WTC11 (cell line): Measurements from ENCODE around the gene MORC3. TPM values are rescaled to one million over a fixed set of nuclear protein-coding genes. Genes with fewer than 3 reads are reported as not detected.

ENCODE experiments used
- ATAC-seq: fragments of 200-7000 bp; cut with Tn5 transposase; 2 replicates; pipeline ENCODE4 v1.10.0; 2021; ENCODE audit warnings: mild to moderate bottlenecking, moderate library complexity
- CTCF ChIA-PET: fragments of 300-600 bp; sonication (Branson Sonifier 250); formaldehyde crosslinking; loops from one replicate; lab custom pipeline; 2021; ENCODE audit warnings: antibody characterized with exemption; lab: Charles Lee
- POLR2A ChIA-PET: fragments of 350-600 bp; sonication (Branson Sonifier 250); formaldehyde crosslinking; loops from one replicate; lab custom pipeline; 2021; ENCODE audit warnings: antibody characterized with exemption; lab: Charles Lee
- DNase-seq: peaks from one replicate; pipeline ENCODE4 v3.0.0; 2021; ENCODE audit warnings: low spot score
- H3K27ac Mint-ChIP-seq: 2 replicates; pipeline ENCODE4 v1.8.0; 2021; ENCODE audit warnings: mixed read lengths
- H3K27me3 Mint-ChIP-seq: 2 replicates; pipeline ENCODE4 v1.8.0; 2021; ENCODE audit warnings: low read depth, mild to moderate bottlenecking, moderate library complexity, mixed read lengths
- H3K36me3 Mint-ChIP-seq: 2 replicates; pipeline ENCODE4 v1.8.0; 2021; ENCODE audit warnings: mixed read lengths
- H3K4me1 Mint-ChIP-seq: 2 replicates; pipeline ENCODE4 v1.8.0; 2022; ENCODE audit warnings: mixed read lengths
- H3K4me3 Mint-ChIP-seq: 2 replicates; pipeline ENCODE4 v1.8.0; 2021; ENCODE audit warnings: mild to moderate bottlenecking, moderate library complexity, mixed read lengths
- H3K9me3 Mint-ChIP-seq: 2 replicates; pipeline ENCODE4 v1.8.0; 2021; ENCODE audit warnings: mixed read lengths
- CBFB ChIP-seq: sonication (generic); formaldehyde crosslinking; IDR thresholded peaks from 2 replicates; pipeline ENCODE4 v1.8.1; 2022; ENCODE audit warnings: mild to moderate bottlenecking, low read depth, missing genetic modification reagents
- ESRRA ChIP-seq: sonication (generic); formaldehyde crosslinking; IDR thresholded peaks from 2 replicates; pipeline ENCODE4 v1.8.1; 2022; ENCODE audit warnings: mild to moderate bottlenecking, missing genetic modification reagents, borderline replicate concordance
- HMGA2 ChIP-seq: fragments of 250-450 bp; sonication (Bioruptor Pico); IDR thresholded peaks from 2 replicates; pipeline ENCODE4 v1.4.0; 2021; ENCODE audit warnings: mild to moderate bottlenecking, moderate library complexity
- IRF2 ChIP-seq: sonication (generic); formaldehyde crosslinking; IDR thresholded peaks from 2 replicates; pipeline ENCODE4 v1.8.0; 2022; ENCODE audit warnings: low read depth, missing genetic modification reagents, borderline replicate concordance
- JUN ChIP-seq: sonication (generic); formaldehyde crosslinking; IDR thresholded peaks from 2 replicates; pipeline ENCODE4 v1.8.0; 2023; ENCODE audit warnings: mild to moderate bottlenecking, missing genetic modification reagents
- MYBL2 ChIP-seq: sonication (generic); formaldehyde crosslinking; IDR thresholded peaks from 2 replicates; pipeline ENCODE4 v1.8.1; 2023; ENCODE audit warnings: mild to moderate bottlenecking, moderate library complexity, missing genetic modification reagents
- OVOL2 ChIP-seq: fragments of 250-450 bp; sonication (Bioruptor Pico); IDR thresholded peaks from 2 replicates; pipeline ENCODE4 v1.9.0; 2021; ENCODE audit warnings: mild to moderate bottlenecking, borderline replicate concordance
- SOX15 ChIP-seq: fragments of 250-450 bp; sonication (Bioruptor Pico); IDR thresholded peaks from 2 replicates; pipeline ENCODE4 v1.9.0; 2021; ENCODE audit warnings: mild to moderate bottlenecking
- TEAD4 ChIP-seq: sonication (generic); formaldehyde crosslinking; IDR thresholded peaks from 2 replicates; pipeline ENCODE4 v1.8.0; 2022; ENCODE audit warnings: mild to moderate bottlenecking, missing genetic modification reagents
- ZNF121 ChIP-seq: sonication (generic); formaldehyde crosslinking; IDR thresholded peaks from 2 replicates; pipeline ENCODE4 v1.8.0; 2023; ENCODE audit warnings: missing genetic modification reagents
- ZNF396 ChIP-seq: fragments of 250-450 bp; sonication (Bioruptor Pico); IDR thresholded peaks from 2 replicates; pipeline ENCODE4 v1.8.0; 2021; ENCODE audit warnings: mild to moderate bottlenecking, moderate library complexity, borderline replicate concordance
- total RNA-seq: library from RNA; stranded (reverse); gene quantifications from 3 replicates; pipeline ENCODE4 v1.2.3, GENCODE V29; 2021
- TF ChIP-seq, protein P1 (sequence below): sonication (generic); formaldehyde crosslinking; IDR thresholded peaks from 2 replicates; pipeline ENCODE4 v1.8.0; 2022; ENCODE audit warnings: mild to moderate bottlenecking, missing genetic modification reagents
- TF ChIP-seq, protein P2 (sequence below): sonication (generic); formaldehyde crosslinking; IDR thresholded peaks from 2 replicates; pipeline ENCODE4 v1.8.1; 2023; ENCODE audit warnings: mild to moderate bottlenecking, moderate library complexity, missing genetic modification reagents
- TF ChIP-seq, protein P3 (sequence below): sonication (generic); formaldehyde crosslinking; IDR thresholded peaks from 2 replicates; pipeline ENCODE4 v1.8.1; 2022; ENCODE audit warnings: missing genetic modification reagents, borderline replicate concordance
- TF ChIP-seq, protein P4 (sequence below): fragments of 250-450 bp; sonication (Bioruptor Pico); IDR thresholded peaks from 2 replicates; pipeline ENCODE4 v1.9.0; 2021; ENCODE audit warnings: moderate library complexity, mild to moderate bottlenecking, inconsistent platforms, borderline replicate concordance
- TF ChIP-seq, protein P5 (sequence below): sonication (generic); formaldehyde crosslinking; conservative IDR thresholded peaks from 2 replicates; pipeline ENCODE4 v1.8.1; 2022; ENCODE audit warnings: mild to moderate bottlenecking, missing genetic modification reagents
- TF ChIP-seq, protein P6 (sequence below): sonication (generic); formaldehyde crosslinking; IDR thresholded peaks from 2 replicates; pipeline ENCODE4 v1.8.0; 2023; ENCODE audit warnings: mild to moderate bottlenecking, missing genetic modification reagents
- TF ChIP-seq, protein P7 (sequence below): fragments of 200-600 bp; IDR thresholded peaks from 2 replicates; pipeline ENCODE4 v1.8.0; 2022; ENCODE audit warnings: antibody characterized with exemption
- TF ChIP-seq, protein P8 (sequence below): sonication (generic); formaldehyde crosslinking; IDR thresholded peaks from 2 replicates; pipeline ENCODE4 v1.8.1; 2022; ENCODE audit warnings: low read depth, mild to moderate bottlenecking, moderate library complexity, missing genetic modification reagents, borderline replicate concordance

The MORC3 gene
- total RNA-seq, 1 experiment from 2014 or later, result 15.9 TPM

DNA sequence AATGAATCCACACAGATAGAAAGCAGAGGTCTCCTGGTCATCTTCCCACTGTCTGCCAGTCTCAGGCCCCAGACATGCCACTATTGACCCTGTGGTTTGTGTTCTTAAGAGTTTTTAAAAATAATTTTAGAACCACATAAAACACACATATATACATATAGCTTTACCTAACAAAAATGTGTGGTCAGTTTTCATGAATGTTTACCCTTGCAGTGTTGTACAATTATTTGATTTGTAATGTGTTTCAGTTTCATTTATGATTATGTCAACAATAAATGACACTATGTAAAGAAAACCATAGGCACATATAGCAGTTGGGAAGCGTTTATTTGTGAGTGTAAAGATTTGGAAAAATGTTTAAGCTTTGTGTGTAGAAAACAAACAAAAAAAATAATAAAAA is 82.3 kb downstream of the MORC3 start:
- TF ChIP-seq TEAD4 (CRISPR knock-in tag) (no peak), OVOL2 (CRISPR knock-in tag) (no peak)
- H3K27me3 Mint-ChIP-seq, result no peaks in the 10 kb centered on the region
- no peak overlapping the region for H3K4me3 Mint-ChIP-seq
- H3K27ac Mint-ChIP-seq, result no peak overlapping the region
- DNase-seq, result no peak
- H3K36me3 Mint-ChIP-seq, result peaks cover 49% of the 10 kb centered on the region
- H3K9me3 Mint-ChIP-seq, result no peaks in the 10 kb centered on the region
- CTCF ChIA-PET, result no interaction called here
- no peak for ATAC-seq
- no peaks in the 10 kb centered on the region for H3K4me1 Mint-ChIP-seq
- POLR2A ChIA-PET, result interaction anchor here (0.6 kb wide), 1 partner anchor 436 kb away, joined by 3 read pairs; no protein-coding TSS in a partner anchor

DNA sequence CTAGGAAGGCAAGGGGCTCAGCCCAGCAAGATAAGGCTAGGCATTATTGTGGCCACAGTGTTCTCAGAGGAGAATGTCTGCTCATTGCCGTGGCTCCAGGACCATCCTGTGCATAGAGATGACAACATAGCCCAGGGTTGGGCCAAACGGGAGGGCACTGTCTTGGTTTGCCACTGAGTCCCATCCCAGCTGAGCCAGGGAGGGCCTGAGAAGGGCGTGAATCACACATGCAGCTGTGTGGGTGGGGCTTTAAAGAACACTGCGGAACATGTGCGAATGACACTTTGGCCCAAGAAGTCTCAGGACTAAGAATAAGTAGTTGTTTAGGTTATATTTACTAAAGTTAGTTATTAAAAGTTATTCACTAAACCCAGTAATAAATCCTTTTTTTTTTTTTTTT is 83.7 kb downstream of the MORC3 start:
- Mint-ChIP-seq H3K9me3 (no peaks in the 10 kb centered on the region), H3K4me1 (no peaks in the 10 kb centered on the region), H3K27ac (peak overlapping the region; percentile 48; the same call in 1 of the 2 replicates), H3K27me3 (no peaks in the 10 kb centered on the region), H3K36me3 (peaks cover 49% of the 10 kb centered on the region), H3K4me3 (no peak overlapping the region)
- CTCF ChIA-PET, result no interaction called here
- ATAC-seq (no peak), DNase-seq (no peak)
- POLR2A ChIA-PET, result no interaction called here
- no peak for TF ChIP-seq MYBL2
- TF ChIP-seq, protein P1, sequence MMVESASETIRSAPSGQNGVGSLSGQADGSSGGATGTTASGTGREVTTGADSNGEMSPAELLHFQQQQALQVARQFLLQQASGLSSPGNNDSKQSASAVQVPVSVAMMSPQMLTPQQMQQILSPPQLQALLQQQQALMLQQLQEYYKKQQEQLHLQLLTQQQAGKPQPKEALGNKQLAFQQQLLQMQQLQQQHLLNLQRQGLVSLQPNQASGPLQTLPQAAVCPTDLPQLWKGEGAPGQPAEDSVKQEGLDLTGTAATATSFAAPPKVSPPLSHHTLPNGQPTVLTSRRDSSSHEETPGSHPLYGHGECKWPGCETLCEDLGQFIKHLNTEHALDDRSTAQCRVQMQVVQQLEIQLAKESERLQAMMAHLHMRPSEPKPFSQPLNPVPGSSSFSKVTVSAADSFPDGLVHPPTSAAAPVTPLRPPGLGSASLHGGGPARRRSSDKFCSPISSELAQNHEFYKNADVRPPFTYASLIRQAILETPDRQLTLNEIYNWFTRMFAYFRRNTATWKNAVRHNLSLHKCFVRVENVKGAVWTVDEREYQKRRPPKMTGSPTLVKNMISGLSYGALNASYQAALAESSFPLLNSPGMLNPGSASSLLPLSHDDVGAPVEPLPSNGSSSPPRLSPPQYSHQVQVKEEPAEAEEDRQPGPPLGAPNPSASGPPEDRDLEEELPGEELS (CRISPR knock-in tag), result no peak
- TF ChIP-seq, protein P2, sequence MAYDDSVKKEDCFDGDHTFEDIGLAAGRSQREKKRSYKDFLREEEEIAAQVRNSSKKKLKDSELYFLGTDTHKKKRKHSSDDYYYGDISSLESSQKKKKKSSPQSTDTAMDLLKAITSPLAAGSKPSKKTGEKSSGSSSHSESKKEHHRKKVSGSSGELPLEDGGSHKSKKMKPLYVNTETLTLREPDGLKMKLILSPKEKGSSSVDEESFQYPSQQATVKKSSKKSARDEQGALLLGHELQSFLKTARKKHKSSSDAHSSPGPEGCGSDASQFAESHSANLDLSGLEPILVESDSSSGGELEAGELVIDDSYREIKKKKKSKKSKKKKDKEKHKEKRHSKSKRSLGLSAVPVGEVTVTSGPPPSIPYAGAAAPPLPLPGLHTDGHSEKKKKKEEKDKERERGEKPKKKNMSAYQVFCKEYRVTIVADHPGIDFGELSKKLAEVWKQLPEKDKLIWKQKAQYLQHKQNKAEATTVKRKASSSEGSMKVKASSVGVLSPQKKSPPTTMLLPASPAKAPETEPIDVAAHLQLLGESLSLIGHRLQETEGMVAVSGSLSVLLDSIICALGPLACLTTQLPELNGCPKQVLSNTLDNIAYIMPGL (CRISPR knock-in tag), result no peak
- TF ChIP-seq, protein P3, sequence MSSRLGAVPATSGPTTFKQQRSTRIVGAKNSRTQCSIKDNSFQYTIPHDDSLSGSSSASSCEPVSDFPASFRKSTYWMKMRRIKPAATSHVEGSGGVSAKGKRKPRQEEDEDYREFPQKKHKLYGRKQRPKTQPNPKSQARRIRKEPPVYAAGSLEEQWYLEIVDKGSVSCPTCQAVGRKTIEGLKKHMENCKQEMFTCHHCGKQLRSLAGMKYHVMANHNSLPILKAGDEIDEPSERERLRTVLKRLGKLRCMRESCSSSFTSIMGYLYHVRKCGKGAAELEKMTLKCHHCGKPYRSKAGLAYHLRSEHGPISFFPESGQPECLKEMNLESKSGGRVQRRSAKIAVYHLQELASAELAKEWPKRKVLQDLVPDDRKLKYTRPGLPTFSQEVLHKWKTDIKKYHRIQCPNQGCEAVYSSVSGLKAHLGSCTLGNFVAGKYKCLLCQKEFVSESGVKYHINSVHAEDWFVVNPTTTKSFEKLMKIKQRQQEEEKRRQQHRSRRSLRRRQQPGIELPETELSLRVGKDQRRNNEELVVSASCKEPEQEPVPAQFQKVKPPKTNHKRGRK, result no peak
- TF ChIP-seq, protein P4, sequence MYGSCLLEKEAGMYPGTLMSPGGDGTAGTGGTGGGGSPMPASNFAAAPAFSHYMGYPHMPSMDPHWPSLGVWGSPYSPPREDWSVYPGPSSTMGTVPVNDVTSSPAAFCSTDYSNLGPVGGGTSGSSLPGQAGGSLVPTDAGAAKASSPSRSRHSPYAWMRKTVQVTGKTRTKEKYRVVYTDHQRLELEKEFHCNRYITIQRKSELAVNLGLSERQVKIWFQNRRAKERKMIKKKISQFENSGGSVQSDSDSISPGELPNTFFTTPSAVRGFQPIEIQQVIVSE (CRISPR knock-in tag), result no peak

DNA sequence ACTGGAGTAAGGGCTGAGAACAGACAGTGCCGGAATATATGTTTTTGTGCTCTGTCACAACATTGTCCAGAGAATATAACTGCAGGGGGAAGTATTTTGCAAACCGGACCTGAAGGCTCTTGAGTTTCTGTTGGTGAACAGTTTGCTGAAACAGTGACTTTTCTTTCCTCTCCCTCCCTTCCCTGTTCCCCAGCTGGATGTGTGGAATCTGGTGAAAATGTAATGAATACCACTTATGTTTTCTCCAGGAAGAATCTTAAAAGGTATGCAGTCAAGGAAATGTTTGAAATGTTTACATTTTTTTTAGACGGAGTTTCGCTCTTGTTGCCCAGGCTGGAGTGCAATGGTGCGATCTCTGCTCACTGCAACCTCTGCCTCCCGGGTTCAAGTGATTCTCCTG is 88.6 kb downstream of the MORC3 start:
- Mint-ChIP-seq H3K27me3 (no peaks in the 10 kb centered on the region), H3K27ac (no peak overlapping the region), H3K4me3 (no peak overlapping the region), H3K4me1 (no peaks in the 10 kb centered on the region), H3K9me3 (no peaks in the 10 kb centered on the region), H3K36me3 (peaks cover 42% of the 10 kb centered on the region)
- ATAC-seq (no peak), DNase-seq (no peak)
- POLR2A ChIA-PET, result no interaction called here
- CTCF ChIA-PET, result no interaction called here
- TF ChIP-seq, protein P4 (CRISPR knock-in tag), result no peak
- no peak for TF ChIP-seq CBFB (CRISPR knock-in tag)
- no peak for TF ChIP-seq SOX15 (CRISPR knock-in tag)
- no peak for TF ChIP-seq ESRRA (CRISPR knock-in tag)
- TF ChIP-seq IRF2 (CRISPR knock-in tag), result no peak
- no peak for TF ChIP-seq ZNF121
- no peak for TF ChIP-seq HMGA2 (CRISPR knock-in tag)
- TF ChIP-seq, protein P5, sequence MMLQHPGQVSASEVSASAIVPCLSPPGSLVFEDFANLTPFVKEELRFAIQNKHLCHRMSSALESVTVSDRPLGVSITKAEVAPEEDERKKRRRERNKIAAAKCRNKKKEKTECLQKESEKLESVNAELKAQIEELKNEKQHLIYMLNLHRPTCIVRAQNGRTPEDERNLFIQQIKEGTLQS (CRISPR knock-in tag), result no peak
- no peak for TF ChIP-seq ZNF396 (CRISPR knock-in tag)
- TF ChIP-seq, protein P6, sequence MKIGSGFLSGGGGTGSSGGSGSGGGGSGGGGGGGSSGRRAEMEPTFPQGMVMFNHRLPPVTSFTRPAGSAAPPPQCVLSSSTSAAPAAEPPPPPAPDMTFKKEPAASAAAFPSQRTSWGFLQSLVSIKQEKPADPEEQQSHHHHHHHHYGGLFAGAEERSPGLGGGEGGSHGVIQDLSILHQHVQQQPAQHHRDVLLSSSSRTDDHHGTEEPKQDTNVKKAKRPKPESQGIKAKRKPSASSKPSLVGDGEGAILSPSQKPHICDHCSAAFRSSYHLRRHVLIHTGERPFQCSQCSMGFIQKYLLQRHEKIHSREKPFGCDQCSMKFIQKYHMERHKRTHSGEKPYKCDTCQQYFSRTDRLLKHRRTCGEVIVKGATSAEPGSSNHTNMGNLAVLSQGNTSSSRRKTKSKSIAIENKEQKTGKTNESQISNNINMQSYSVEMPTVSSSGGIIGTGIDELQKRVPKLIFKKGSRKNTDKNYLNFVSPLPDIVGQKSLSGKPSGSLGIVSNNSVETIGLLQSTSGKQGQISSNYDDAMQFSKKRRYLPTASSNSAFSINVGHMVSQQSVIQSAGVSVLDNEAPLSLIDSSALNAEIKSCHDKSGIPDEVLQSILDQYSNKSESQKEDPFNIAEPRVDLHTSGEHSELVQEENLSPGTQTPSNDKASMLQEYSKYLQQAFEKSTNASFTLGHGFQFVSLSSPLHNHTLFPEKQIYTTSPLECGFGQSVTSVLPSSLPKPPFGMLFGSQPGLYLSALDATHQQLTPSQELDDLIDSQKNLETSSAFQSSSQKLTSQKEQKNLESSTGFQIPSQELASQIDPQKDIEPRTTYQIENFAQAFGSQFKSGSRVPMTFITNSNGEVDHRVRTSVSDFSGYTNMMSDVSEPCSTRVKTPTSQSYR (CRISPR knock-in tag), result no peak
- TF ChIP-seq, protein P7, sequence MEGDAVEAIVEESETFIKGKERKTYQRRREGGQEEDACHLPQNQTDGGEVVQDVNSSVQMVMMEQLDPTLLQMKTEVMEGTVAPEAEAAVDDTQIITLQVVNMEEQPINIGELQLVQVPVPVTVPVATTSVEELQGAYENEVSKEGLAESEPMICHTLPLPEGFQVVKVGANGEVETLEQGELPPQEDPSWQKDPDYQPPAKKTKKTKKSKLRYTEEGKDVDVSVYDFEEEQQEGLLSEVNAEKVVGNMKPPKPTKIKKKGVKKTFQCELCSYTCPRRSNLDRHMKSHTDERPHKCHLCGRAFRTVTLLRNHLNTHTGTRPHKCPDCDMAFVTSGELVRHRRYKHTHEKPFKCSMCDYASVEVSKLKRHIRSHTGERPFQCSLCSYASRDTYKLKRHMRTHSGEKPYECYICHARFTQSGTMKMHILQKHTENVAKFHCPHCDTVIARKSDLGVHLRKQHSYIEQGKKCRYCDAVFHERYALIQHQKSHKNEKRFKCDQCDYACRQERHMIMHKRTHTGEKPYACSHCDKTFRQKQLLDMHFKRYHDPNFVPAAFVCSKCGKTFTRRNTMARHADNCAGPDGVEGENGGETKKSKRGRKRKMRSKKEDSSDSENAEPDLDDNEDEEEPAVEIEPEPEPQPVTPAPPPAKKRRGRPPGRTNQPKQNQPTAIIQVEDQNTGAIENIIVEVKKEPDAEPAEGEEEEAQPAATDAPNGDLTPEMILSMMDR, result no peak
- TF ChIP-seq, protein P8, sequence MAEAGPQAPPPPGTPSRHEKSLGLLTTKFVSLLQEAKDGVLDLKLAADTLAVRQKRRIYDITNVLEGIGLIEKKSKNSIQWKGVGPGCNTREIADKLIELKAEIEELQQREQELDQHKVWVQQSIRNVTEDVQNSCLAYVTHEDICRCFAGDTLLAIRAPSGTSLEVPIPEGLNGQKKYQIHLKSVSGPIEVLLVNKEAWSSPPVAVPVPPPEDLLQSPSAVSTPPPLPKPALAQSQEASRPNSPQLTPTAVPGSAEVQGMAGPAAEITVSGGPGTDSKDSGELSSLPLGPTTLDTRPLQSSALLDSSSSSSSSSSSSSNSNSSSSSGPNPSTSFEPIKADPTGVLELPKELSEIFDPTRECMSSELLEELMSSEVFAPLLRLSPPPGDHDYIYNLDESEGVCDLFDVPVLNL (CRISPR knock-in tag), result no peak
- no peak for TF ChIP-seq JUN (CRISPR knock-in tag)
